GM10266 (cell line): Measurements from ENCODE around the gene AADACL2.
"Not testable (repeated sequence)": the region's sequence is repeated elsewhere in the genome, so short reads cannot be mapped to it uniquely, and the experiment has no call there.

Experiments
- DNase-seq: peaks from one replicate; pipeline ENCODE4 v3.0.0; 2012; ENCODE audit errors: extremely low spot score
- TF ChIP-seq, protein P1 (sequence below): IDR thresholded peaks from 2 replicates; pipeline ENCODE4 v1.5.1; 2012; ENCODE audit warnings: mild to moderate bottlenecking, low read depth; ENCODE audit not compliant: control insufficient read depth, insufficient read depth; ENCODE audit errors: missing control alignments

AADACL2 gene

DNA sequence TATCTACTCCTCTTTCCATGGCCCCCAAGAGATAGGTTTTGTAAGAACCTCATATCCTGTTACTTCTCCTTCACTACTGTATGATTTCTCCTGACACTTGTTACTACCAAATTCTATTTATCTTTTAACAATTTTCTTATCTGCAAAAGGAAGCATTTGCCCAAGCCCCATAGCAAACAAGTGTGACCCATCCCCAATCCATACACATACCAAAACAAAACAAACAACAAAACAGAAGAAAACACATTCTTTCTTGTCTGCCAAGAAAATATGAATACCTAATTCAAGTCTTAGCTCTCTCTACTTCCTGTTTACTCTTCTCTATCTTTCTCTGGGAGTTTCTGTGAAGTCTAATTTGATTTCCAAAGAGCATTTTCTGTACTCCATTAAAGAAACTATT is 41.2 kb downstream of the AADACL2 start:
- TF ChIP-seq, protein P1, sequence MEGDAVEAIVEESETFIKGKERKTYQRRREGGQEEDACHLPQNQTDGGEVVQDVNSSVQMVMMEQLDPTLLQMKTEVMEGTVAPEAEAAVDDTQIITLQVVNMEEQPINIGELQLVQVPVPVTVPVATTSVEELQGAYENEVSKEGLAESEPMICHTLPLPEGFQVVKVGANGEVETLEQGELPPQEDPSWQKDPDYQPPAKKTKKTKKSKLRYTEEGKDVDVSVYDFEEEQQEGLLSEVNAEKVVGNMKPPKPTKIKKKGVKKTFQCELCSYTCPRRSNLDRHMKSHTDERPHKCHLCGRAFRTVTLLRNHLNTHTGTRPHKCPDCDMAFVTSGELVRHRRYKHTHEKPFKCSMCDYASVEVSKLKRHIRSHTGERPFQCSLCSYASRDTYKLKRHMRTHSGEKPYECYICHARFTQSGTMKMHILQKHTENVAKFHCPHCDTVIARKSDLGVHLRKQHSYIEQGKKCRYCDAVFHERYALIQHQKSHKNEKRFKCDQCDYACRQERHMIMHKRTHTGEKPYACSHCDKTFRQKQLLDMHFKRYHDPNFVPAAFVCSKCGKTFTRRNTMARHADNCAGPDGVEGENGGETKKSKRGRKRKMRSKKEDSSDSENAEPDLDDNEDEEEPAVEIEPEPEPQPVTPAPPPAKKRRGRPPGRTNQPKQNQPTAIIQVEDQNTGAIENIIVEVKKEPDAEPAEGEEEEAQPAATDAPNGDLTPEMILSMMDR = no peak
- no peak for DNase-seq

DNA sequence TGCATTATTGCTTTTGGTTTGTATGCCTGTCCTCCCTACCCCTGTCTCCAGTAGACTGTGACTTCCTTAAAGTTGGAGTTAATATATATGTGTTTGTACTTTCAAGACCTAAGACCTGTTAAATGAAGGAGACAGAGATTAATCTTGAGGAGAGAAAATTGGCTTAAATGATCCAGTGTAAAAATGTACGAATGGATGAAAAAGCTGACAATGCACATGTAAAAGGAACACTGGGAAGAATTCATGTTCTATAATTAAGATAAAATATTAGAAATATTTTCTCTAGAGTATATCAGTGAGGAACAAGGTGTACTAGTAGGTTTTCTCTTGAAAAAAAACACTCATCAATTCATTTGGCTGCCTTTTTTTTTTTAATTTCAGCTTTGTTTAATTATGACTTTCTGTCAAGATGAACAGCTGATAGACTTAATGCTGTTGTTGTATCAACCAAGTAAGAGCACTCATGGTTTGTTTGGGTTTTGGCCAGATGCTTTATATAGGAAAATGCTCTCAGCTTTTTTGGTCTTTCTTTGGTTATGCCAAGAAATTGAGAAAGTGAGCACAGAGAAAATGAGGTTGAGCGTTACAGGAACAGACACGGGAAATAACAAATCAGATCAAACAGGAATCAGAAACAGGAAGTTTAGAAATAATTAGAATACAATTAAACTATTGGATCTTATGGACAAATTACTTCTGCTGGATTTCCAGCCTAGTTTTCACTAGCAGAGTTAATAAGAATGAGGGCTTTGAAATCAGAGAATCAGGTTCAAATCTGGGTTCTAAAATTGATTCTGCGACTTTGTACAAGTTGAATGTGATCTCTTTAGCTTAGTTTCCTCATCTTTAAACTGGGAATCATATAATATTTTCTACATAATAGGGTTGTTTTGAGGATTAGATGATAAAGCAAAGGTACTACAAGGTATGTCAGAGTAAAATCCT is 41.9 kb downstream of the AADACL2 start:
- no peak for DNase-seq
- TF ChIP-seq, protein P1 = no peak

DNA sequence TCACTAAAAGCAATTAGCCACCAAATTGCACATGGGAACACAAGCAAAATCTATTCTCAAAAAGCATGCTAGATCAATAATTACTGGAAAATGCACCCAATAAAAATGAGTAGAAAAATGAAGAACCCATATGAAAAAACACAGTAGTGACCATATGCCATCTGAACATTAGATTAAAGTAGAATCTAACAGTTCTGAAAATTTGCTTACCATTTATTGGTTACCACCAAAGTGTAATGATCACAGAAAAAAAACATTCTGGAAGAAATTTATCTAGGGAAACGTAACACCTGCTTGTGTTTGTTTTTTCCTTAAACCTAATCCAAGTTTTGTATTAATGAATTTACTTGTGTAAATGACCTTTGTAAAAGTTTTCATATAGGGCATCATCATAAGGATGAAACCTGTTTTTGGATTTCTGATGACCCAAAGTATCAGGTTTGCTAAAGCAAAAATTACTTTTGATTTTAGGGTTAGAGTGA is 42.6 kb downstream of the AADACL2 start:
- TF ChIP-seq, protein P1 = no peak
- DNase-seq = no peak

DNA sequence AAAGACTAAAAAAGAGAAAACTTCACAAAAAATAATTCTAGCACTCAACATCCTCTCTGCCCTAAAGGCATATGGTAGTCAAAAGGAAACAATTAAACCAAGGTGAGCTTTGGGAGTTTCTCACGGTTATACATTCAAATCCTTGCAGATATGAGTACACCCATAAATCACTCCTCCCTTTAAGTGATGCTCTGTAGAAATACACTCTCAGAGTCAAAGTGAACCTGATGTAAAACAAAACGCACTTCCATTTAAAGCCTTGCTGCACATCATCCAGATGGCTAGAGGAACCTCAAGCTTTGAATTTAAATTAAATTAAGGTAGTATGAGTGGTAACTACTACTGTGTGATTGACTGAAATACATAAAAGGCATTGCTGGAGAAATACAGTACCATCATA is 44.2 kb downstream of the AADACL2 start:
- no peak for DNase-seq
- TF ChIP-seq, protein P1 = no peak

DNA sequence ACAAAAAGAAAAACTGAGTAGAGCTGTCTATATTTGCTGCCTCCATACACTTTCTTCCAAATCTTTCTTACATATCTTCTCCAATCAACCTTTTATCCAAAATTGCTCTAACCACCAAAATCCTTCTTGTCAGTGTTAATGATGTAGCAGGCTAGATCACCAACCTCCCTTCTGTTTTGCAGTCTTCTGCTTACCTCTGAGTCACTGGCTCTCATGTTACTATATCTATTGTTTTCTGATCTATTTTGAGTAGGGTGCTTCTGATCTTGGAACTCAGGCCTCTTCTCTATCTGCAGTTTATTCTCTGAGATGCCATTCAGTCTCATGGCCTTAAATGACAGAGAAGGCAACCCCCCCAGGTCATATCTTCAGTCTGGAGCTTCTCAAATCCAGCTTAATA is 53.9 kb downstream of the AADACL2 start:
- DNase-seq = no peak
- TF ChIP-seq, protein P1 = no peak

DNA sequence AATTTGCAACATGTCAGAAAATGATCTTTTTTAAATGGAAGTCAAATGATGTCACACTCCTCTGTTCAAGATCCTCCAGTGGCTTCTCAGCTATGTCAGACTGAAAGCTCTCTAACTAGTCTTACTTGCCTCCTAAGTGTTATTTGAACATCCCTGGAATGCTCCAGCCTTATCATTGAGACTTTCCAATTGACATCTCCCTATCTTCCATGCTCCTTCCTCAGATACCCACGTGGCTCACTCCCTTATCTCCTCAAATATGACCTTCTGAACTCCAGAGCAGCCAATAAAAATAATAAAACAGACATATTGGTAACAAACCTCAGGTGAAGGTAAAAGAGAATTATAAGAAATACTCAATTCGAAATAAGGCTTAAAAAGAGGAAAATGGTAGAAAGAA is 54.7 kb downstream of the AADACL2 start:
- TF ChIP-seq, protein P1 = no peak
- DNase-seq = no peak

DNA sequence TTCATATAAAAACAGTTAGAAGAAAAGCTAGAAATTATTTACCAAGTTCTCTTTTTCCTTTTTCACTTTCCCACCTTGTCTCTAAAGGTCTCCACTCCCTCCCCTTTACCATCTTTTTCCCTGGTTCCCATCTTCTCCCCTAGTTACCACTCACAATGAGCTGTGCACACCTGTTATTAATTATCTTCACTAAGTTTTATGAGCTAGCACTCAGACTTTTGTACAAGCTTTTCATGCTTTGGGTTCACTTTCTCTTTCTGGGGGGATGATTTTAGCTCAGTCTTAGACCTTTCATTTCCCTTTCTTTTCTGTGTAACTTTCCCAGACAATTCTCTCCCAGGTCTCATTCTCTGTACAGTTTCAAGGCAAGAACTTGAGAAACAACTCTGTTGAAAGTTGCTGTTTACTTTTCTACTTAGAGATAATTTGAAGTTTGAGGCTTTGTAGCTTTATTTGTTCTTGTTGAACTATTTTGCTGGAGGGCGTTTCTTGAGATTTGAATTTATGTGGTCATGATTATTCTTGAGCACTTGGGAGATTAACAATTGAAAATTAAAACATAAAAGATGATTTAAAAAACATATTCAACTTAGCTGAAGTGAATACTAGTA is 56.2 kb downstream of the AADACL2 start:
- TF ChIP-seq, protein P1 = no peak
- no peak for DNase-seq

DNA sequence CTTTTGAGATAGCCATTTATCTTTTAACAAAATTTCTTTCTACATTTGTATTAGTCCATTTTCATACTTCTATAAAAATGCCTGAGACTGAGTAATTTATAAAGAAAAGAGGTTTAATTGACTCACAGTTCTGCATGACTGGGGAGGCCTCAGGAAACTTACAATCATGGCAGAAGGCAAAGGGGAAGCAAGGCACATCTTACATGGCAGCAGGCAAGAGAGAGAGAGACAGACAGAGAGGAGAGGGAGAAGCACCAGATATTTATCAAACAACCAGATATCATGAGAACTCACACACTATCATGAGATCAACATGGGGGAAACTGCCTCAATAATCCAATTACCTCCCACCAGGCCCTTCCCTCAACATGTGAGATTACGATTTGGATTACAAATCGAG is 57.0 kb downstream of the AADACL2 start:
- DNase-seq = not testable (repeated sequence)
